Breast epithelium (tissue), 4 donors: ENCODE data around the gene APBB2. TPM values are rescaled to one million over a fixed set of nuclear protein-coding genes. Genes with fewer than 3 reads are reported as not detected.
A peak's percentile ranks its signal among the peaks of the same experiment; 100 is the strongest.

Source experiments
- DNase-seq, 2 donors: peaks; one replicate each; pipeline ENCODE4 v3.0.0-alpha.2; 2019; ENCODE audit warnings: low spot score in 2 of 2
- H3K27ac ChIP-seq, 2 donors: fragments of 200-600 bp; sonication (generic) in 1 of 2; one replicate each; pipeline ENCODE4 v1.5.1; 2016 to 2019; ENCODE audit warnings: mild to moderate bottlenecking in 1 of 2
- H3K27me3 ChIP-seq, 2 donors: fragments of 200-600 bp; sonication (generic) in 1 of 2; one replicate each; pipeline versions ENCODE4 v1.5.1 to v1.6.0; 2017 to 2019; ENCODE audit warnings: control low read depth in 1 of 2, mild to moderate bottlenecking in 1 of 2
- H3K36me3 ChIP-seq: fragments of 200-600 bp; one replicate; pipeline ENCODE4 v1.5.1; 2019
- H3K4me1 ChIP-seq, 2 donors: fragments of 200-600 bp; sonication (generic); one replicate each; pipeline ENCODE4 v1.5.1; 2016 to 2019; ENCODE audit warnings: control low read depth in 1 of 2
- H3K4me3 ChIP-seq, 3 donors: fragments of 200-600 bp; sonication (generic); 1 replicate in 2 of 3; 2 replicates in 1 of 3; pipeline ENCODE4 v1.5.1; 2016 to 2019; ENCODE audit warnings: mild to moderate bottlenecking in 3 of 3, moderate library complexity in 2 of 3
- H3K9me3 ChIP-seq, 2 donors: fragments of 200-600 bp; sonication (generic) in 1 of 2; one replicate each; pipeline ENCODE4 v1.5.1; 2016 to 2019; ENCODE audit warnings: control low read depth in 1 of 2
- POLR2A ChIP-seq: fragments of 450-650 bp; IDR thresholded peaks from one replicate; pipeline ENCODE4 v1.6.1; 2016; ENCODE audit warnings: antibody characterized with exemption, mild to moderate bottlenecking, moderate library complexity
- POLR2AphosphoS5 ChIP-seq, 3 donors: sonication (generic); formaldehyde crosslinking; IDR thresholded peaks; one replicate each; pipeline ENCODE4 v1.6.1; 2017; ENCODE audit warnings: antibody characterized with exemption in 3 of 3
- intact Hi-C: fragments of 100-400 bp; cut with DNase I; formaldehyde crosslinking; loops from one replicate; pipeline ENCODE4 v1.15.1; 2023; ENCODE audit warnings: low total_unique reads
- total RNA-seq, 3 donors: library from RNA; depleted of rRNA; stranded (reverse); fragments of >200 nt; gene quantifications; one replicate each; pipeline ENCODE4 v1.1.0, GENCODE V29; 2016
- TF ChIP-seq, protein P1 (sequence below), 3 donors: fragments of 450-650 bp; IDR thresholded peaks; one replicate each; pipeline ENCODE4 v1.5.1; 2016 to 2017; ENCODE audit warnings: antibody characterized with exemption in 3 of 3, mild to moderate bottlenecking in 3 of 3, moderate library complexity in 3 of 3

APBB2 gene
- total RNA-seq, 3 donors from 2014 or later, result 87.4 to 192 (median 153) TPM

DNA sequence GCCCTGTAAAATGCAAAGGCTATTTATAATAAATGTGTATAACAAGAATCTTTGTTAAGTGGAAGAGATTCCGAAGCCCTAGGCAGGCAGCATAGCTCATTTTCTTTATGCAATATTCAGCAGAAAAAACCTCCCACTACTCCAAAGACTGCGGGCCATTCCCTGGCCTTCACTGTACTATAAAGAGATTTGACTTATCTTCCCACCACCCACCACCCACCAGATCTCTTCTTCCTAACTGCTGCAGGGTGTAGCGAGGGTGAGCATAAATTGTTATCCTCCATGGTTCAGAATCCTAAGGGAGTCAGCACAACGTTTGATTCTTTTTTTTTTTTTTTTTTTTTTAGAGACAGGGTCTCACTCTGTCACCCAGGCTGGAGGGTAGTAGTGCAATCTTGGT lies 349.8 kb downstream of the APBB2 start:
- H3K9me3 ChIP-seq, result no peaks in the 10 kb centered on the region
- DNase-seq, result no peak
- TF ChIP-seq POLR2AphosphoS5 (IDR thresholded peaks at IDR 0.05) (no peak), POLR2A (no peak)
- TF ChIP-seq, protein P1, sequence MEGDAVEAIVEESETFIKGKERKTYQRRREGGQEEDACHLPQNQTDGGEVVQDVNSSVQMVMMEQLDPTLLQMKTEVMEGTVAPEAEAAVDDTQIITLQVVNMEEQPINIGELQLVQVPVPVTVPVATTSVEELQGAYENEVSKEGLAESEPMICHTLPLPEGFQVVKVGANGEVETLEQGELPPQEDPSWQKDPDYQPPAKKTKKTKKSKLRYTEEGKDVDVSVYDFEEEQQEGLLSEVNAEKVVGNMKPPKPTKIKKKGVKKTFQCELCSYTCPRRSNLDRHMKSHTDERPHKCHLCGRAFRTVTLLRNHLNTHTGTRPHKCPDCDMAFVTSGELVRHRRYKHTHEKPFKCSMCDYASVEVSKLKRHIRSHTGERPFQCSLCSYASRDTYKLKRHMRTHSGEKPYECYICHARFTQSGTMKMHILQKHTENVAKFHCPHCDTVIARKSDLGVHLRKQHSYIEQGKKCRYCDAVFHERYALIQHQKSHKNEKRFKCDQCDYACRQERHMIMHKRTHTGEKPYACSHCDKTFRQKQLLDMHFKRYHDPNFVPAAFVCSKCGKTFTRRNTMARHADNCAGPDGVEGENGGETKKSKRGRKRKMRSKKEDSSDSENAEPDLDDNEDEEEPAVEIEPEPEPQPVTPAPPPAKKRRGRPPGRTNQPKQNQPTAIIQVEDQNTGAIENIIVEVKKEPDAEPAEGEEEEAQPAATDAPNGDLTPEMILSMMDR (IDR thresholded peaks at IDR 0.05), result no peak
- H3K27me3 ChIP-seq, result no peaks in the 10 kb centered on the region
- no peaks in the 10 kb centered on the region for H3K4me1 ChIP-seq
- intact Hi-C loops, result no loop called here
- H3K27ac ChIP-seq, result no peak overlapping the region
- H3K36me3 ChIP-seq, result no peaks in the 10 kb centered on the region
- no peak overlapping the region for H3K4me3 ChIP-seq

DNA sequence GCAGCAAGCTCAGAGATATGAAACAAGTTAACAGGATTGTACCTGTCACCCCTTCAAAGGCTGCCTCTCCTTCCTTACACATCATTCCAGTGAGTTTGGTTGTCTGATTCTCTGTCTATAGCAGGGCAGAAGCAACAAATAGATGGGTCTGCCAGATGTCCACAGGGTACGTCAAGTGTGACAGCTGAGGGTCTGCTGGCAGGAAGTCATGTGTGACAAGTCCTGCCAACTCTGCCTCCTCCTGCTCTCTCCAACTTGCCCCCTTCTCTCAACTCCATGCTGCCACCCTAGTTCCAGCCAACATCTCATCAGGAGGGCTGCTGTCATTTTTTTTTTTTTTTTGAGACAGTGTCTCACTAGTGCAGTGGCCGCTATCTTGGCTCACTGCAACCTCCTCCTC lies 355.4 kb downstream of the APBB2 start:
- H3K27me3 ChIP-seq, result no peaks in the 10 kb centered on the region
- intact Hi-C loops, result no loop called here
- no peak overlapping the region for H3K4me3 ChIP-seq
- no peaks in the 10 kb centered on the region for H3K36me3 ChIP-seq
- H3K9me3 ChIP-seq, result no peaks in the 10 kb centered on the region
- H3K27ac ChIP-seq, result no peak overlapping the region
- no peak for DNase-seq
- no peaks in the 10 kb centered on the region for H3K4me1 ChIP-seq
- TF ChIP-seq POLR2AphosphoS5 (IDR thresholded peaks at IDR 0.05) (no peak), POLR2A (no peak)
- TF ChIP-seq, protein P1 (IDR thresholded peaks at IDR 0.05), result no peak

DNA sequence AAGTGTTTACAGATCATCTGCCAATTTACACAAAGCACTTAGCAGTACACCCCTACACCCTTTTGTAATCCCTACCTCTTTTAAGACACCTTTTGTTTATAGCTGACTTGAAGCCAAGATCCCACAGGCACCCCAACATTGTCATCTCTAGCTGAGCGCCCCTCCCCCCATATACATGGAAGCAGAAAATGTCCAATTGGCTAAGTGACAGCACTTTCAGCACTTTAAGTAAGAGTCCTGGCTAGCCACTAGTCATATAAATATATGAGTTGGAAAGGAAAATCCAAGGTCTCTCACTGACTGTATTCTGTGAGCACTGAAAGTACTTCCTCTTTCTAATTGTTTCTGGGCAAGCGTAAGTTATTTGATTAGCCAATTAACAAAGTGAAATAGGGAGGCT lies 356.4 kb downstream of the APBB2 start:
- no peak for TF ChIP-seq POLR2AphosphoS5 (IDR thresholded peaks at IDR 0.05)
- TF ChIP-seq POLR2A, result no peak
- TF ChIP-seq, protein P1 (IDR thresholded peaks at IDR 0.05), result no peak

DNA sequence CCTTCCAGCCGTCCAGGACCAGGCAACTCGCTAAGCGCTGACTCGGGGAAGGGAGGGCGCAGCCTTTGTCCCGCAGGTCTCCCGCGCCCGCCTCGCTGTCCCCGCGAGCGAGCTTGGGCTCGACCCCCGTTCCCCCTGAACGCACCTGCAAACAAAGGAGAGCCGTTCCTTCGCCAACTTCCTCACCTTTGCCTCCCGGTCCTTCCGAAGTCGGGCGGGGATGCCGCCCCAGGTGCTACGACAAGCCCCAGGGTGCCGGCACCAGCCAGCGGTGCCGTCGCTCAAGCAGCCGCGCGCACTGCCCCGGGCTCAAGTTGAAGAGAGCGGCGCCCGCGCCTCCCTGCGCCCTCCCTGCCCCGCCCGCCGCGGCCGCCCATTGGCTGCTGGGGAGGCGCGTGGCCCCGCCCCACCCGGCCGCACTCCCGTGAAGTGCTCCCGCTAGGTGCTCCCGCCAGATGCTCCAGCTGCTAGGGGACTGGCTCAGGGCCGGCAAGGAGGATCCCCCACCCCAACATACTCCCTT lies 357.4 kb downstream of the APBB2 start:
- peak in 1 of 2 donors; percentile 53 for DNase-seq
- Histone ChIP-seq H3K4me1 (no peaks in the 10 kb centered on the region), H3K36me3 (no peaks in the 10 kb centered on the region), H3K9me3 (no peaks in the 10 kb centered on the region), H3K27ac (no peak overlapping the region), H3K27me3 (no peaks in the 10 kb centered on the region), H3K4me3 (peak overlapping the region; percentile 20 to 61 (median 43))
- TF ChIP-seq POLR2A, result no peak
- TF ChIP-seq, protein P1 (IDR thresholded peaks at IDR 0.05), result no peak
- no peak for TF ChIP-seq POLR2AphosphoS5 (IDR thresholded peaks at IDR 0.05)
- intact Hi-C loops, result no loop called here

More for the DNA sequence above, 356.4 kb downstream of the APBB2 start:
- intact Hi-C loops, result no loop called here
- H3K4me1 ChIP-seq, result no peaks in the 10 kb centered on the region
- no peak for DNase-seq
- H3K27me3 ChIP-seq, result no peaks in the 10 kb centered on the region
- no peak overlapping the region for H3K4me3 ChIP-seq
- no peaks in the 10 kb centered on the region for H3K9me3 ChIP-seq
- H3K36me3 ChIP-seq, result no peaks in the 10 kb centered on the region
- H3K27ac ChIP-seq, result no peak overlapping the region

DNA sequence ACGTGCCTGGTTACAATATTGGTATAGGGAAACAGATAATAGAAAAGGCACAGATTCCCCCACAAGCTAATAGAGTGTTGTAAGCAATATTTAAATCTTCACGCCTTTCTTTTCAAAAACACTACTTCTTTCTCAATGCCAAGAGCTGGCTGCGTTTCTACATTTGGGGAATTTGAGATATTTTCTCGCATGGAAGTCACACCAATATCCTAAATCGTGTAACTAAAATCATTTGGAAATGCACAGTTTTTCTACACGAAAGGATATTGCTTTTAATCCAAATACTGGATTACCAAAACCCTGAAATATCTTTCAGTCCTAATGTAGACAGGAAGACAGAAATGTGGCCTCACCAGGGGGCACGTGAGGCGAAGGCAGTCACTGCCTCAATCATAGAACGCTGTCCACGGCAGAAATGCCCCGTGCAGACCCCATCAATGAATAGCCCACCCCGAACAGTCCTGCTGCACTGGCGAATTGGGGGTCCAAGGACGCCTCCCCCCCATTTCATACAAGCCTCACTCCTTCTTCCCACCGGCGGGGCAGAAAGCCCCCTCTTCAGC lies 358.0 kb downstream of the APBB2 start:
- TF ChIP-seq, protein P1 (IDR thresholded peaks at IDR 0.05), result no peak
- TF ChIP-seq POLR2AphosphoS5 (IDR thresholded peaks at IDR 0.05), result no peak
- Histone ChIP-seq H3K4me1 (no peaks in the 10 kb centered on the region), H3K27me3 (no peaks in the 10 kb centered on the region), H3K27ac (no peak overlapping the region), H3K36me3 (no peaks in the 10 kb centered on the region), H3K4me3 (peak overlapping the region; percentile 20 to 61 (median 43)), H3K9me3 (no peaks in the 10 kb centered on the region)
- DNase-seq, result no peak
- intact Hi-C loops, result no loop called here
